HG03457 (cell line): Measurements from ENCODE around the gene KRT34.
"Not testable (repeated sequence)": the region's sequence is repeated elsewhere in the genome, so short reads cannot be mapped to it uniquely, and the experiment has no call there.

Source experiments
- ATAC-seq: cut with Tn5 transposase; IDR thresholded peaks from one replicate; pipeline ENCODE4 v1.9.1; 2021; ENCODE audit warnings: moderate number of reproducible peaks; ENCODE audit not compliant: unreplicated experiment

KRT34 gene

GRCh38 chr17:41367426-41368075, 14.6 kb downstream of the KRT34 start:
- ATAC-seq = no peak

- ATAC-seq = no peak
Observed at GRCh38 chr17:41366070-41366469, 16.0 kb downstream of the KRT34 start.

- no peak for ATAC-seq
Observed at GRCh38 chr17:41363881-41364280, 18.2 kb downstream of the KRT34 start.

GRCh38 chr17:41360296-41360995, 21.7 kb downstream of the KRT34 start:
- ATAC-seq = no peak

GRCh38 chr17:41354536-41354935, 27.6 kb downstream of the KRT34 start:
- no peak for ATAC-seq

GRCh38 chr17:41352597-41353366, 29.3 kb downstream of the KRT34 start:
- no peak for ATAC-seq

- ATAC-seq = no peak
Observed at GRCh38 chr17:41351177-41351576, 30.9 kb downstream of the KRT34 start.

- not testable (repeated sequence) for ATAC-seq
Observed at GRCh38 chr17:41350381-41350878, 31.7 kb downstream of the KRT34 start, which contains the start of gene KRT33A. KRT33A (minus strand) TSS chr17:41350828; CDS start chr17:41350767, 61 bp downstream.

GRCh38 chr17:41347869-41348760, 34.0 kb downstream of the KRT34 start:
- no peak for ATAC-seq

- ATAC-seq = not testable (repeated sequence)
Observed at GRCh38 chr17:41346421-41346820, 35.7 kb downstream of the KRT34 start.

GRCh38 chr17:41345992-41346391, 36.1 kb downstream of the KRT34 start:
- no peak for ATAC-seq

GRCh38 chr17:41343029-41343428, 39.1 kb downstream of the KRT34 start:
- no peak for ATAC-seq

- no peak for ATAC-seq
Observed at GRCh38 chr17:41340934-41341861, 40.9 kb downstream of the KRT34 start.

- ATAC-seq = no peak
Observed at GRCh38 chr17:41340494-41340893, 41.6 kb downstream of the KRT34 start.

GRCh38 chr17:41339571-41340172, 42.4 kb downstream of the KRT34 start:
- no peak for ATAC-seq

GRCh38 chr17:41338961-41339485, 43.1 kb downstream of the KRT34 start:
- ATAC-seq = no peak

GRCh38 chr17:41335747-41336146, 46.4 kb downstream of the KRT34 start:
- ATAC-seq = no peak

GRCh38 chr17:41334385-41335305, 47.5 kb downstream of the KRT34 start:
- ATAC-seq = no peak
